Endothelial cell of umbilical vein (primary cell): Measurements from ENCODE around the gene INO80D.

ENCODE experiments used
- CTCF ChIP-seq, 2 donors: IDR thresholded peaks; 1 replicate in 1 of 2; 2 replicates in 1 of 2; pipeline ENCODE4 v1.5.1; 2011; ENCODE audit warnings: low read length in 2 of 2, mild to moderate bottlenecking in 2 of 2, moderate library complexity in 2 of 2, control low read depth in 1 of 2, inconsistent platforms in 1 of 2, low read depth in 1 of 2; ENCODE audit not compliant: insufficient read depth in 1 of 2; ENCODE audit errors: extremely low read depth in 1 of 2
- EZH2 ChIP-seq: IDR thresholded peaks from 2 replicates; pipeline ENCODE4 v1.6.1; 2012; ENCODE audit warnings: borderline replicate concordance, low read depth, mild to moderate bottlenecking, moderate library complexity, low read length, inconsistent platforms; ENCODE audit not compliant: severe bottlenecking
- FOS ChIP-seq: IDR thresholded peaks from 2 replicates; pipeline ENCODE4 v1.6.1; 2011; ENCODE audit warnings: mild to moderate bottlenecking, low read length, moderate library complexity, borderline replicate concordance; ENCODE audit not compliant: insufficient read depth
- JUN ChIP-seq: IDR thresholded peaks from 2 replicates; pipeline ENCODE4 v1.6.1; 2011; ENCODE audit warnings: borderline replicate concordance, low read depth; ENCODE audit not compliant: insufficient read length, insufficient read depth
- MAX ChIP-seq: IDR thresholded peaks from 2 replicates; pipeline ENCODE4 v1.6.1; 2011; ENCODE audit not compliant: insufficient read depth, insufficient read length
- MYC ChIP-seq: IDR thresholded peaks from one replicate; pipeline ENCODE4 v1.6.1; 2011; ENCODE audit warnings: mild to moderate bottlenecking, low read depth, low read length
- POLR2A ChIP-seq: IDR thresholded peaks from 2 replicates; pipeline ENCODE4 v1.6.1; 2012; ENCODE audit warnings: low read depth, mild to moderate bottlenecking, control low read depth, low read length
- POLR2AphosphoS5 ChIP-seq: IDR thresholded peaks from 2 replicates; pipeline ENCODE4 v1.6.1; 2012; ENCODE audit warnings: low read depth, mild to moderate bottlenecking, control low read depth, low read length, moderate library complexity; ENCODE audit not compliant: insufficient read depth

- TF ChIP-seq EZH2 (no peak), CTCF (IDR thresholded peaks at IDR 0.05; ENCODE audit: extremely low read depth in 1 of 2, insufficient read depth in 1 of 2, low read depth in 1 of 2, low read length in 2 of 2) (no peak), POLR2A (no peak), FOS (no peak), JUN (no peak), MAX (no peak), POLR2AphosphoS5 (no peak), MYC (no peak)
Measured at GRCh38 chr2:205954707-205955106, 131.3 kb downstream of the INO80D start.
